Testis (tissue), 2 donors: ENCODE results near the gene ANKRD33B.

ENCODE experiments used
- CTCF ChIP-seq, 3 experiments: fragments of 450-650 bp in 2 of 3; fragments of 200-600 bp in 1 of 3; sonication (generic) in 1 of 3; IDR thresholded peaks; one replicate each; pipeline ENCODE4 v1.5.1; 2016 to 2019; ENCODE audit warnings: antibody characterized with exemption in 3 of 3, mild to moderate bottlenecking in 2 of 3, moderate library complexity in 1 of 3
- POLR2A ChIP-seq: fragments of 450-650 bp; IDR thresholded peaks from one replicate; pipeline ENCODE4 v1.6.1; 2017; ENCODE audit warnings: antibody characterized with exemption, mild to moderate bottlenecking, moderate library complexity

DNA sequence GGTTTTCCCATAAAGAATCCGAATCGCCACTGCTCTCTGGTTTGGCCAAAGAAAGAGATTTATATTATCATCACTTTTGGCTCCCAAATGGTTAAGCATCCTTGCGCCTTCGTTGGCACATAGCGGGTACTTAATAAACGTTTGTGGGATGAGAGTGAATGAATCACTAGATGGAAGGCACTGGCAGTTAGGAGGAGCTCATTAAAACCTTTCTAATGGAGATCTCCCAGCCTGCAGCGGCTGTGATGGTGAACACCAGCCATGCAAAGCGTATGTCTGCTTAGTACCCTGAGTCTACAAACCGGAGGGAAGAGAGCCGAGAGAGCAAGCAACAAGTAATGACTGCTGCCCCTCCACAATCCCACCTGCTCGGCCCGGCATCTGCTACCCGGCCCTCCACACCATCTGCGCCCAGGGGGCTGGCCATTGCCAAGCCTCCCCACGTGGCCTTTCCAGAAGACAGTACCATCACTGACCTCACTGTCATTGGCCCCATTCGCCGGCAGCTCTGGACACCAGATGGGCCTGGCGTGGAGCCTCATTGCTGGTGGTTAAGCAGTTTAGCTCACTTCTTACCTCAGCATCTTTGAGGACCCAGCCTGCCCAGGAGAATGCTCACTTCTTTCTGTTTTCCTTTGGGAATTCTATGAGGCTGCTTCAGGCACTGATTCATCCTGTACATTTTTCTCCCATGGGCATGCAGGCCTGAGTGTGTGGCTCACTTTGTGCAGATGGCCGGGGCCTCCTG, 39.3 kb upstream of the ANKRD33B start:
- TF ChIP-seq CTCF (IDR thresholded peaks at IDR 0.05) (no peak), POLR2A (no peak)
